GM23338 (cell line): ENCODE measurements around the gene ZDBF2. TPM values are rescaled to one million over a fixed set of nuclear protein-coding genes. Genes with fewer than 3 reads are reported as not detected.
"Not testable (repeated sequence)": the region's sequence is repeated elsewhere in the genome, so short reads cannot be mapped to it uniquely, and the experiment has no call there.

Source experiments
- ATAC-seq: fragments of 200-7000 bp; cut with Tn5 transposase; 3 replicates; pipeline ENCODE4 v1.9.1; 2020
- DNase-seq: peaks from one replicate; pipeline ENCODE4 v3.0.0-alpha.2; 2015; ENCODE audit warnings: low spot score
- H2AFZ ChIP-seq: fragments of 200-600 bp; sonication (generic); 2 replicates; pipeline ENCODE4 v1.8.0; 2016; ENCODE audit warnings: antibody characterized with exemption, mild to moderate bottlenecking, moderate library complexity
- H3F3A ChIP-seq: fragments of 200-600 bp; sonication (generic); replicated peaks from 2 replicates; pipeline ENCODE4 v1.8.0; 2017; ENCODE audit warnings: antibody characterized with exemption, mixed run types, low read depth
- H3K27ac ChIP-seq: fragments of 200-600 bp; sonication (generic); 2 replicates; pipeline ENCODE4 v1.6.1; 2016; ENCODE audit warnings: low read depth
- H3K27me3 ChIP-seq: fragments of 200-600 bp; sonication (generic); 2 replicates; pipeline ENCODE4 v1.8.0; 2016; ENCODE audit warnings: mild to moderate bottlenecking, mixed run types, moderate library complexity; ENCODE audit not compliant: insufficient read depth
- H3K36me3 ChIP-seq: fragments of 200-600 bp; sonication (generic); 2 replicates; pipeline ENCODE4 v1.8.0; 2016; ENCODE audit warnings: mild to moderate bottlenecking; ENCODE audit not compliant: insufficient read depth
- H3K4me1 ChIP-seq: fragments of 200-600 bp; sonication (generic); 2 replicates; pipeline ENCODE4 v1.8.0; 2016; ENCODE audit warnings: mild to moderate bottlenecking, moderate library complexity; ENCODE audit not compliant: insufficient read depth
- H3K4me2 ChIP-seq: fragments of 200-600 bp; sonication (generic); 2 replicates; pipeline ENCODE4 v1.7.1; 2017; ENCODE audit warnings: mixed run types
- H3K4me3 ChIP-seq: fragments of 200-600 bp; sonication (generic); 2 replicates; pipeline ENCODE4 v1.6.1; 2016; ENCODE audit warnings: mixed run types
- H3K79me2 ChIP-seq: fragments of 200-600 bp; sonication (generic); replicated peaks from 2 replicates; pipeline ENCODE4 v1.8.0; 2017; ENCODE audit warnings: mild to moderate bottlenecking; ENCODE audit not compliant: insufficient read depth
- H3K9me2 ChIP-seq: fragments of 200-600 bp; sonication (generic); 2 replicates; pipeline ENCODE4 v1.8.0; 2017; ENCODE audit not compliant: insufficient read depth
- H4K20me1 ChIP-seq: fragments of 200-600 bp; sonication (generic); replicated peaks from 2 replicates; pipeline ENCODE4 v1.8.0; 2017; ENCODE audit warnings: mild to moderate bottlenecking; ENCODE audit not compliant: insufficient read depth
- H3K27ac Mint-ChIP-seq: 2 replicates; pipeline ENCODE4 v1.8.0; 2020; ENCODE audit warnings: inconsistent platforms, mild to moderate bottlenecking, moderate library complexity, mixed read lengths
- H3K27me3 Mint-ChIP-seq: 3 replicates; pipeline ENCODE4 v1.8.0; 2022; ENCODE audit warnings: low read depth, mild to moderate bottlenecking, moderate library complexity, mixed read lengths, inconsistent platforms; ENCODE audit not compliant: insufficient read depth, poor library complexity
- H3K36me3 Mint-ChIP-seq: 3 replicates; pipeline ENCODE4 v1.8.0; 2021; ENCODE audit warnings: low read depth, mild to moderate bottlenecking, inconsistent platforms, moderate library complexity, mixed read lengths
- H3K4me1 Mint-ChIP-seq: 3 replicates; pipeline ENCODE4 v1.8.0; 2020; ENCODE audit warnings: mild to moderate bottlenecking, inconsistent platforms, mixed read lengths
- H3K4me3 Mint-ChIP-seq: 3 replicates; pipeline ENCODE4 v1.8.0; 2021; ENCODE audit warnings: moderate library complexity, mild to moderate bottlenecking, inconsistent platforms, mixed read lengths
- H3K9me3 Mint-ChIP-seq: 3 replicates; pipeline ENCODE4 v1.8.0; 2020; ENCODE audit warnings: moderate library complexity, mild to moderate bottlenecking, inconsistent platforms, mixed read lengths
- ETS1 ChIP-seq: IDR thresholded peaks from 2 replicates; pipeline ENCODE4 v1.6.1; 2016; ENCODE audit warnings: antibody characterized with exemption
- REST ChIP-seq: IDR thresholded peaks from one replicate; pipeline ENCODE4 v1.6.1; 2018; ENCODE audit warnings: antibody characterized with exemption; ENCODE audit not compliant: unreplicated experiment
- polyA plus RNA-seq: library from polyadenylated mRNA; unstranded; fragments of >200 nt; fragmentation: Nextera tagmentation; extraction: Ambion mirVana; gene quantifications from 2 replicates; pipeline ENCODE4 v1.2.1, GENCODE V29; 2016
- total RNA-seq: library from RNA; depleted of rRNA; stranded (reverse); fragments of >200 nt; shearing (Covaris generic); gene quantifications from 2 replicates; pipeline ENCODE4 v1.2.3, GENCODE V29; 2014

ZDBF2 gene
- total and polyA plus RNA-seq, 2 experiments from 2014 or later = 7.6 to 41.1 TPM

GRCh38 chr2:206258615-206259014 lies 15.8 kb upstream of the ZDBF2 start:
- not testable (repeated sequence) for H3K27ac Mint-ChIP-seq, H3K4me3 Mint-ChIP-seq, H3K4me3 ChIP-seq, H3K36me3 ChIP-seq, H3F3A ChIP-seq, H3K9me2 ChIP-seq, H4K20me1 ChIP-seq, H3K27me3 Mint-ChIP-seq, H3K36me3 Mint-ChIP-seq, H3K9me3 Mint-ChIP-seq, DNase-seq, H3K4me2 ChIP-seq, H3K27me3 ChIP-seq, H3K27ac ChIP-seq, H3K79me2 ChIP-seq, H2AFZ ChIP-seq, ATAC-seq
- H3K4me1 Mint-ChIP-seq = peaks cover 29% of the 10 kb centered on the region
- peaks cover 14% of the 10 kb centered on the region for H3K4me1 ChIP-seq

GRCh38 chr2:206259376-206260187 lies 14.9 kb upstream of the ZDBF2 start:
- no peaks in the 10 kb centered on the region for H3K36me3 Mint-ChIP-seq

More at GRCh38 chr2:206259376-206260187, 14.9 kb upstream of the ZDBF2 start:
- Histone ChIP-seq H3K4me2 (no peak overlapping the region), H3K4me3 (no peak overlapping the region), H4K20me1 (no peaks in the 10 kb centered on the region), H3F3A (no peaks in the 10 kb centered on the region; the same call in 1 of the 2 replicates), H2AFZ (peak overlapping the region; percentile 98), H3K36me3 (no peaks in the 10 kb centered on the region), H3K4me1 (peaks cover 14% of the 10 kb centered on the region), H3K79me2 (no peaks in the 10 kb centered on the region), H3K9me2 (peaks cover 3% of the 10 kb centered on the region; the same call in 1 of the 2 replicates), H3K27ac (no peak overlapping the region), H3K27me3 (peaks cover 10% of the 10 kb centered on the region; the same call in 1 of the 2 replicates)
- Mint-ChIP-seq H3K4me1 (peaks cover 34% of the 10 kb centered on the region), H3K27ac (no peak overlapping the region), H3K9me3 (no peaks in the 10 kb centered on the region), H3K27me3 (peaks cover 13% of the 10 kb centered on the region), H3K4me3 (no peak overlapping the region)
- no peak for ATAC-seq
- TF ChIP-seq REST = no peak
- no peak for TF ChIP-seq ETS1
- no peak for DNase-seq
